Testis (tissue), 3 donors: Measurements from ENCODE around the gene ORM1. TPM values are rescaled to one million over a fixed set of nuclear protein-coding genes. Genes with fewer than 3 reads are reported as not detected.

Experiments used
- DNase-seq: peaks from one replicate; pipeline ENCODE4 v3.0.0-alpha.2; 2019
- H3K27ac ChIP-seq, 2 donors: fragments of 200-600 bp; sonication (generic); one replicate each; pipeline ENCODE4 v1.5.1; 2019
- H3K27me3 ChIP-seq: fragments of 200-600 bp; sonication (generic); one replicate; pipeline ENCODE4 v1.5.1; 2019
- H3K36me3 ChIP-seq: fragments of 200-600 bp; sonication (generic); one replicate; pipeline ENCODE4 v1.5.1; 2017; ENCODE audit warnings: low read depth; ENCODE audit errors: missing control alignments
- H3K4me1 ChIP-seq: fragments of 200-600 bp; sonication (generic); one replicate; pipeline ENCODE4 v1.5.1; 2019
- H3K4me3 ChIP-seq, 2 donors: fragments of 200-600 bp; sonication (generic); one replicate each; pipeline ENCODE4 v1.5.1; 2017 to 2019
- H3K9me3 ChIP-seq: fragments of 200-600 bp; sonication (generic); one replicate; pipeline ENCODE4 v1.5.1; 2017
- CTCF ChIP-seq, 3 experiments: fragments of 450-650 bp in 2 of 3; fragments of 200-600 bp in 1 of 3; sonication (generic) in 1 of 3; IDR thresholded peaks; one replicate each; pipeline ENCODE4 v1.5.1; 2016 to 2019; ENCODE audit warnings: antibody characterized with exemption in 3 of 3, mild to moderate bottlenecking in 2 of 3, moderate library complexity in 1 of 3
- POLR2A ChIP-seq: fragments of 450-650 bp; IDR thresholded peaks from one replicate; pipeline ENCODE4 v1.6.1; 2017; ENCODE audit warnings: antibody characterized with exemption, mild to moderate bottlenecking, moderate library complexity
- WGBS, 2 donors: methylation state at CpG; one replicate each; pipeline ENCODE4 v1.1.5; 2018; 5-methylcytosine and 5-hydroxymethylcytosine counted together
- intact Hi-C: fragments of 100-400 bp; cut with DNase I; formaldehyde crosslinking; loops from one replicate; pipeline ENCODE4 v1.15.1; 2023; ENCODE audit warnings: low total_unique reads
- polyA plus RNA-seq: library from polyadenylated mRNA; stranded (reverse); fragments of 350-450 nt; fragmentation: Illumina TruSeq; extraction: RNeasy Lipid Tissue Mini Kit (QIAGEN cat#74804); gene quantifications from one replicate; pipeline ENCODE4 v1.2.3, GENCODE V29; 2014; ENCODE audit warnings: low read depth, low replicate concordance; ENCODE audit not compliant: insufficient read depth
- total RNA-seq, 2 donors: library from RNA; depleted of rRNA; stranded (reverse); fragments of >200 nt; gene quantifications; one replicate each; pipeline ENCODE4 v1.2.3, GENCODE V29; 2016

ORM1 gene
- total and polyA plus RNA-seq, 3 donors from 2014 or later, result 1.6 TPM; not detected in 2

GRCh38 chr9:114339130-114339908 is 16.4 kb downstream of the ORM1 start:
- TF ChIP-seq CTCF (IDR thresholded peaks at IDR 0.05) (peak; percentile 70 to 80 (median 77)), POLR2A (no peak)
- peak; percentile 69 for DNase-seq
- Histone ChIP-seq H3K4me3 (no peak overlapping the region), H3K9me3 (no peaks in the 10 kb centered on the region), H3K4me1 (no peaks in the 10 kb centered on the region), H3K36me3 (no peaks in the 10 kb centered on the region), H3K27ac (no peak overlapping the region), H3K27me3 (no peaks in the 10 kb centered on the region)
- WGBS, 2 donors, result 83 to 84% methylated on average over 15 to 16 of the region's 16 CpGs
- intact Hi-C loops, result no loop called here

- DNase-seq, result no peak
- Histone ChIP-seq H3K4me1 (no peaks in the 10 kb centered on the region), H3K27ac (no peak overlapping the region), H3K9me3 (no peaks in the 10 kb centered on the region), H3K36me3 (no peaks in the 10 kb centered on the region), H3K4me3 (no peak overlapping the region), H3K27me3 (no peaks in the 10 kb centered on the region)
- intact Hi-C loops, result no loop called here
- 91 to 93% methylated on average over 8 to 12 of the region's 12 CpGs for WGBS, 2 donors
- TF ChIP-seq CTCF (IDR thresholded peaks at IDR 0.05) (no peak), POLR2A (no peak)
Measured at GRCh38 chr9:114341152-114341830, 18.4 kb downstream of the ORM1 start.

- H3K36me3 ChIP-seq, result no peaks in the 10 kb centered on the region
- WGBS, 2 donors, result 82 to 100% methylated on average over 4 of the region's 4 CpGs
Measured at GRCh38 chr9:114341991-114342390, 19.1 kb downstream of the ORM1 start.

GRCh38 chr9:114342755-114343440 is 20.0 kb downstream of the ORM1 start:
- intact Hi-C loops, result no loop called here
- no peaks in the 10 kb centered on the region for H3K9me3 ChIP-seq
- H3K4me3 ChIP-seq, result no peak overlapping the region
- 86 to 89% methylated on average over 5 of the region's 5 CpGs for WGBS, 2 donors
- TF ChIP-seq CTCF (IDR thresholded peaks at IDR 0.05), result no peak
- no peak for TF ChIP-seq POLR2A
- no peaks in the 10 kb centered on the region for H3K36me3 ChIP-seq
- no peaks in the 10 kb centered on the region for H3K27me3 ChIP-seq
- no peaks in the 10 kb centered on the region for H3K4me1 ChIP-seq
- DNase-seq, result no peak
- H3K27ac ChIP-seq, result no peak overlapping the region

More at GRCh38 chr9:114341991-114342390, 19.1 kb downstream of the ORM1 start:
- no peak for DNase-seq
- no peaks in the 10 kb centered on the region for H3K9me3 ChIP-seq
- TF ChIP-seq POLR2A (no peak), CTCF (IDR thresholded peaks at IDR 0.05) (no peak)
- intact Hi-C loops, result no loop called here
- H3K27ac ChIP-seq, result no peak overlapping the region
- no peak overlapping the region for H3K4me3 ChIP-seq
- H3K27me3 ChIP-seq, result no peaks in the 10 kb centered on the region
- no peaks in the 10 kb centered on the region for H3K4me1 ChIP-seq
